GM19395 (cell line): ENCODE measurements around the gene ATOSB.

Experiments used
- ATAC-seq: cut with Tn5 transposase; IDR thresholded peaks from one replicate; pipeline ENCODE4 v1.9.1; 2021; ENCODE audit warnings: mild to moderate bottlenecking, moderate library complexity; ENCODE audit not compliant: unreplicated experiment

Gene ATOSB

DNA sequence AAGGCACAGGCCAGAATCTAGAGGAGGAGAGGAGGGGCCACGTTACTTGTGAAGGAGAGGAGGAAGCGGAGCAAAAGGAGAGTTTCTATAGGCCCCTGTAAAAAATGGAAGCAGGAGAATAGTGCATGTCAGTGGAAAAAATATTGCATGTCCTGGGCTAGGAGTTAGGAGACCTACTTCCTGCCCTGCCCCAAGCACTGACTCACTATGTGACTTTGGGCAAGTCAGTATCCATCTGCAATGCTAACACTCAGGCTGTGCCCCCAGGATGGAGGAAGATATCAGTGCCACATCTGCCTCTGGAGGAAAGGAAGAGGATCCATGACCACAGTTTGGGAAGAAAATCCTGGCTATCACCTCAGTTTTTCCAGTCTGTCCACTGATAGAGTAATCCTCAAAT is 26.2 kb downstream of the ATOSB start:
- no peak for ATAC-seq

DNA sequence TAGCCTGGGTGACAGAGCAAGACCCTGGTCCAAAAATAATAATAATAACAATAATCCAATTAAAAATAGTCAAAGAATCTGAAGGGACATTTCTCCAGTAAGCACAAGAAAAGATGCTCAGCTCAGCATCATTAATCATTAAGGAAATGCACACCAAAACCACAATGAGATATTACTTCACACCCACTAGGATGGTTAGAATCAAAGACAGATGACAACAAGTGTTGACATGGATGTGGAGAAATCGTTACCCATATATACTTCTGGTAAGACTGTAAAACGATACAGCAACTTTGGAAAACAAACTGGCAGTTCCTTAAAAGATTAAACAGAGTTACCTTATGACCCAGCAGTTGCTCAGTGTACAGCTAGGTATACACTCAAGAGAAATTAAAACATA is 30.6 kb downstream of the ATOSB start:
- ATAC-seq = no peak

DNA sequence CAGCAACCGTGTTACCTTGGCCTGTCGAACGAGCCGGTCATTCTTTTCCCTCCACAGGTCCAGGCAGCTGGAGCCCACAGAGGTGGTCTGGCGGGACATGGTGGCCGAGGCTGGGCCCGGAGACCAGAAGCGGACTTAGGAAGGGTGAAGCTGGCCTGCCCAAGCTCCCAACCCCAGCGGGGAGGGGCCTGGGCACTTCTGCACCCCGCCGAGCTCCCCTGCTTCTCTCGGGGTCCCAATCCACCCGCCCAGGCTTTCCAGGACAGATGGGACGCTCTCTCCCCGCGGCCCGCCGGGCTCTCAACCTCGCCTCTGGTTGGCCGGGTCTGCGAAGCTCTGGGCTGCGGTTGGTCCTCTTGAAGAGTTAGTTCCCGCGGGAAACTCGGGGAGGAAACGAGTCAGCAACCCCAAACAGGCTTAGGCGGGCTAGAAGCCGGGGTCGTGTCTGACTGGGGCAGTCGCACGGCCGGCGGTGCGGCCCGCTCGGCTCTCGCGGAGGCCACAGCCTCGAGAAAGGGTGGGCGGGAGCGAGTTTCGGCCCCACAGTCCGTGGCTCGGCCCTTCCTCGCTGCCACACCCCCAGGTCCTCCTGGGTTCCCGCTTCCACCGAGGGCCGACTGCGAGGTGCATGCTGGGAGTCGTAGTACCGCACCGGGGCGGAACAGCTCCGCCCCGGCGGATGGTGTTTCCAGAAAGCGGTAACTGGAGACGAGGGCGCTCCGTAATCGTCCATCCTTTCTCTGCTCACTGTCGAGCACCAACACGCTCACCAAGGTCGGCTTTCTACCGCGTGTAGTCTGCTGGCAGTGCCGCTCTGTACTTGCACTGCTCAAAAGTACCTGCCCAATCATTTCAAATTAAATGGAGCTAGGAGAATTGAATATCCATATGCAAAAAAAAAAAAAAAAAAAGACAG is 36.0 kb downstream of the ATOSB start, which contains the start of gene FANCG:
TSS of gene FANCG (minus strand) at position 517 of the 916 bp plus-strand sequence. CDS start at position 99, 418 bp downstream.
- peak; percentile 87 for ATAC-seq

DNA sequence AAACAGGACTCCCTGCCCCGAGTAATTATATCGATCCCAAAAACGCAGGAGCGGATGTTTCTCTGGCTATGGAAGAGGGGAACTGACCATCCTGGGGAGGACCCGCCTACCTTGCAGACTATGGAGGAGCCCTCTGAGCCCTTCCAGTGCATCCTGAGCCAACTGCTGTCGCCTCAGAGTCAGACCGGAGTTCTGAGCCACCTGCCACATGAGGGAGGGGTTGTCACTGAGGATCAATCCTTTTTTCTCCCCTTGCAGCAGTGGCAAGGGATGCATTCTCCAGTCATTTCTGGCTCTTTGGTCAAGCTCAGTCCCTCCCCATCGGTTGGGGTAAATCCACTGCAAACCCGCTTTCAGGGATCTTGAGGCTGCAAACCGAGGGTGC is 36.6 kb downstream of the ATOSB start:
- ATAC-seq = peak; percentile 3

DNA sequence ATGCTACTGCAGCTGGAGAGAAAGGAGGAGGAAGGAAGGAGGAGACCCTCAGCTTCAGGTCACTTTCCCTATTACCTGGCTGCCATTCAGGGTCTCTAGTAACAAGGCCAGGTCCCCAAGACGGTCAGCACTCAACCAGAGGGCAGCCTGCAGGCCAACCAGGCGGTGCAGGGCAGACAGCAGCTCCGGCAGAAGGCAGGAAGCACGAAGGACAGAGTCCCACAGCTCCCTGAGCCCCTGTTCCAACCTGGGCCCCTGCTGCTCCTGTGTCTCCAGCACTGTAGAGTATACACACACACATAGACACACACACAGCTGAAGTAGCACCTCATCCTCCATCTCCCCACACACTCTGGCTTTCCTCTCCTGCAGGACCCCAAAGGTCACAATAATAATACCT is 37.6 kb downstream of the ATOSB start:
- no peak for ATAC-seq

DNA sequence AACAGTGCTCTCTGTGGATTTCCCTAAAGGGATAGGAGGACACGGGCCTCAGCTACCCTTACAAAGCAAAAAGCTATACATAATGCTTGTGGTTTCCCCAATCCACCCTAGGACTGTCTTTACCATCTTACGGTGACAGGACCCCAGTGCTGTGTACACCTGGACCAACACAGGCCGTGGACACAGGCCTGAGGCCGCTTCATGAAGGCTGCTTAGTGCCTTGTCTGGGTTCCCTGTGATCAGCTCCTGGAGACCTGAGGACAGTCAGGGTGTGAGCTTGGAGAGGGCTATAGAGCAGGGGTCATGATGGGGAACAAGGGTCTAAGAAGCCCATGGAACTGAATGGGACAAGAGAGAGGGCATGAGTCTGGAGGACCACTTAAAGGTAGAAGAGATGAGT is 38.8 kb downstream of the ATOSB start:
- no peak for ATAC-seq

DNA sequence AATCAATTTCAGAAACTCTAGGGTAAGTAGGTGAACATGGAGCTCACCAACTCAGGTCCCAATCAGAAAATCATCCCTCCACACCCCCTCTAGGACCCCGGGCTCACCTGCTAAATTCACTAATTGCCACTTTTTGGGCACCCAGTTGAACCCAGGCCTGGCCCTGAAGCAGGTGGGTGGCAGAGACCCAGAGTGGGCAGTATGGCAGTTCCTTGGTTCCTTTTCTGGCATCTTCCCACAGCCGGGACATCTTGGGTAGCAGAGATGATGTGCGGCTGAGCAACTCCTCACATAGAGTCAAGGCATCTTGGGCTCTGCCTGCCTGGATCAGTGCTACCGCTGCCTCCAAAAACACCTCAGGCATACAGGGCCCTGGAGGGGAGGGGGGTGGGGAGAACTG is 40.3 kb downstream of the ATOSB start:
- no peak for ATAC-seq

DNA sequence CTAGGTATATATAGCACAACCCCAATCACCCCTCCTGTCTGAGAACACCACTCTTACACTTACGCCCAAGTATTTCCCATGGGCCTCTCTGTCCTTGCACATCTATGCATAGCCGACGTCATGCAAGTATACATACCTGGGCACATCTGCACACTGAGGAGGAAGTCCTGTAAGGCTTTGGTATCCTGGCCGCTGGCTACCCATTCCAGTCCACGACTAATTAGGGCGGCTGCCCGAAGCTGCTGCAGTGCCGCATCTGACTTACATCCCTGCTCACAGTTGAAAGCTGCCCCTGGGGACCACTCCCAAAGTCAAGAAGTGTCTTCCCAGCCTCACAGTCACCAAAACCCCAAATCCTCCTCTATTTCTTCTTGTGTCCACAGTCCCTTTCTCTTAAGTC is 40.9 kb downstream of the ATOSB start:
- ATAC-seq = no peak

DNA sequence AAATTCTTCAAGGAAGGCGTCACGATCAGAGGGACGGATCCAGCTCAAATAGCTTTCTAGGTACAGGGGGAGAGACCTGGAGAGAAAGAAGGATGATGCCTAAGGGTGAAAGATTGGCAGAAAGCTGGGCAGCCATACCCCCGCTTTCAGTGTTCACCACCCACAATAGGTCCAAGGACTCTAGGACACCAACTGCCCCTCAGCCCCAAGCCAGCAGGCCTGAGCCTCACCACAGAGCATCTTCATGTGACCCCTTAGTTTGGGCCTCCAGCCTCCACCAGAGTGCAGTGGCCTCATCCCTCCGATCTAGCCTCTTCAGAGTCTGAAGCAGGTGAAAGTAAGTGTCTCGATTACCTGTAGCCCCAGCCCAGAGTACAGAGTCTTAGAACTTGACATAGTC is 41.5 kb downstream of the ATOSB start:
- ATAC-seq = no peak

DNA sequence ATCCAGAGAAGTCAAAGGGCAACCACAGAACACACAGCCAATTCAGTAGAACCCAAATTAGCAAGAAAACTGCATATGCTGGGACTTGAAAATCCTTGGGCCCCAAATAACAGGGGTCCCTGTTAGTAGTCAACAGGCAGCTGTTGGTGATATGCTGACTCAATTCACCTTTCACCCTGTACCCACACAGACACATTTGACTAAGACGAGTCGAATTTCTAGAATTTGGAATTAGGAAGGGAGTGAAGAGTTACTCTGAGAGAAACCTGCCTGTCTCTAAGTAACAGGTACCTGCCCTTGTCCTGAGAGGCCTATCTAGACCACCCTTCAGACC is 42.4 kb downstream of the ATOSB start:
- ATAC-seq = no peak

DNA sequence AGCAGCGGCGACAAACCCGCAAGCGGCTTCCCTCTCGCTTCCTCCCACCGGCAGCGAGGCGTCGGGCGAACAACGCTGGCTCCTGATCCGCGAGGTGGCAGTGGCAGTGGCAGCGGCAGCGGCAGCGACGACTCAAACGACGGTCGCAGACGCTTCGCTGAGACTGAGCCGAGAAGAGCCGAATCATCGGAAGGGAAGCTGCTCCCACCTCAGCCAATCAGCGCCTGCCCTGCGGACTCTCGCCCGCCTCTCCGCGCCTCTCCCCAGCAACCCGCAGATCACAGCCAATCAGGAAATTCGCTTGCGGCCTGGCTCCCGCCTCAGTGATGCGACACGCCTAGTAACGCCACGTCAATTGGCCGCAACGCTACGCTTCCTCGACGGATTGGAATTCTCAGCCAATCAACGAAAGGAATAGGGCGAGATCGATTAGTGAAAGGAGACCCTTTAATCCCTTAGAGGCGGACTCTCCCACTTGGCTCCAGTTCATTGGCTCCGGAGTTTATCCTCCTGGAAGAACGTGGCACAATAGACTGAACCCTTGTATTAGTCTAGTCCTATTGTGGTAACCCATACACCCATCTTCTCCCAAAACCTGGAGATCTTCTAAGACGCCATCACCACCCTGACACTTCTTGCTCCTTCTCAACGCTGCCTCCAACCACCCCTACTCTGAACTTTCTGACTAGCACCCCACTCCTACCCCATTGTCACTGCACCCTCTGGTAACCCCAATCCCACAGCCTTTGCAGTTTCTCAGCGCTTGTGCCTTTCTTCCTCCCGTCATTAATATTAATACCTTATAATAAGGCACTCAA is 43.0 kb downstream of the ATOSB start, which contains the start of gene VCP:
TSS of gene VCP (minus strand) at position 165 of the 818 bp plus-strand sequence. CDS start 272 bp downstream, outside the sequence.
- ATAC-seq = peak; percentile 86

DNA sequence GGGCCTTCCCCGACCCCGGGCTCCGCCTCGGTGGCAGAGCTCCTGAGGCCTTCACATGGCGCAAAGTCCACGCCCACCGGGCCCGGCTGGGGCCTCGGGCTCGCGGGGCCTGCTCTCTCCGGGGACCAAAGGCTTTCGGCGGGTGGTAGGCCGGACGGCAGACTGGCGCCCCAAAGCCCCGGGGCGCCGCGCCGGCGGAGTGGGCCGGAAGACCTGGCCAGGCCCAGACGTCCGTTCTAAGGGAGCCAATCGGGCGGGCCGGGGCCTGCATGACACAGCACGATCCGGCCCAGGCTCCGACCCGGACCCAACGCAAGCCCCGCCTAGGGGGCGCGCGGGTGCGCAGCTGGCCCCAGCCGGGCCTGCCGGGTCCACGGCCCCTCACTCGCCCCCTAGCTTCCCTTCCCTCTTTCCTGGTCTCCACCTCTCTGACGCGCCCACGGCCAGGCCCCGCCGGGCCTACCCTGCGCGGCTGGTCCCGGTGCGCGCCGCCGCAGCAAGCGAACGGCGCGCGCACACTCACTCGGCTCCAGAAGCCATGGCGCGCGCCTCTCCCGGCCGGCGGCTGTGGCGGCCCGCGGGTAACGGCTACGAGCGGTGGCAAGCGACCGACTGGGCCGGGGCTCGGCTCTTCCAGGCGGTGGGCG is 43.7 kb downstream of the ATOSB start:
- peak; percentile 59 for ATAC-seq

DNA sequence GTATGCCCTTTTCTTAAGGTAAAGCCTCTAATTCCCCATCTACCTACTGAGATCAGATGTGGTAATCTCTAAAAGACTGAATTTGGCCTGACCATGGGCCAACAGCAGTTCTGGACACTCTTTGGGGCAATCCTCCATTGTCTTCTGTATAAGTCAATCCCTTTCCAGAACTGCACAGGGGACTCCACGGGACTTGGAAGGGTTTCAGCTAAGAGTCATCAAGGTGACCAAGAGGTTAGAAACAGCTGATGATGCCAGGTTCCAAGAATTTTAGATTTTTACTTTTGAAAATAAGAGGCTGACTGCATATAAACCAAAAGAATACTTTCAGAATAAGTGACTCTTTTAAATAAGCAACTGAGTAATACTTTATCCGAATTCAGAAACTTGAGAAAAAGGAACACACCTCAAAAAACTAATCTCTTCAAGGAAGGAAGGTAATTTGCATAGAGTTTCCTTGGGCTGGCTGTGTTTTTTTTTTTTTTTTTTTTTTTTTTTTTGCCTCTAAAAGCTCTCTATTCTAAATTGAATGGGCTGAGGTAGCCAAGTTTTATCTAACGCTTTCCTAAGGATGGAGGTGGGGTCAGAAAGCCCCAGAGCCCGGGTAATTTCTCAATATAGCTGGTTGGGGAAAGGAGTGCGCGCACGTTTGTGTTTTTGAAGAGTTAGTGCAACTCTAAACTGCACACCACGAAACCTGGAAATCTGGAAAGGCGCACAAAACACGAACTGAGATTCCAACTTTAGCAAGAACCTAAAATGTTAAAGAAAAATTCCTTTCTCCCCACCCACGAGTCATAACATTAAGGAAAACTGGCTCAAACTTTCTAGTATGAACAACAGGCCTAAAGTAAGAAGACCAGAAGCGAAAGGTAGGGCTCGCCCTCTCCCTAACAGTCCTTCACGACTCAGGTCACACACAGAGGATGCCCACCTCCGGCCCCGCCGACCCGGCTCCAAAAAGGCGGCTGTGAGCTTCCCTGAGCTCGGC is 44.5 kb downstream of the ATOSB start:
- ATAC-seq = no peak

DNA sequence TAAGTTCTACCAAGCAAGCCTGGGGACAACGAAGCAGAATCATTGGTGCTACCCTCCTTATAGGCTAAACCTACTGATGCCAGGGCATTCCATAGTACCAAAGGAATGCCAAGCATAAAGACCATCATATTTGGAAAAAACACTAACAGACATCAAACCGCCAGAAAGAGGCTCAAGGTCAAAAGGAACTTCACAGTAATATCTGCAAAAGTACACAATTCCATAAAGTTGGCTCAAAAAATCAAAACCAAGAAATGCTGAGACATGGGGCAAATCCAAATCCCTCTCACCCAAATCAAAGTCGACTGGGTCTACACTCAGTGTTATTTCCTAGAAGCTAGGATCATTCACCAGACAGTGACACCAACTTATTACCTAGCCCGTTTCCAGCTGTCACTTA is 46.6 kb downstream of the ATOSB start:
- ATAC-seq = no peak

DNA sequence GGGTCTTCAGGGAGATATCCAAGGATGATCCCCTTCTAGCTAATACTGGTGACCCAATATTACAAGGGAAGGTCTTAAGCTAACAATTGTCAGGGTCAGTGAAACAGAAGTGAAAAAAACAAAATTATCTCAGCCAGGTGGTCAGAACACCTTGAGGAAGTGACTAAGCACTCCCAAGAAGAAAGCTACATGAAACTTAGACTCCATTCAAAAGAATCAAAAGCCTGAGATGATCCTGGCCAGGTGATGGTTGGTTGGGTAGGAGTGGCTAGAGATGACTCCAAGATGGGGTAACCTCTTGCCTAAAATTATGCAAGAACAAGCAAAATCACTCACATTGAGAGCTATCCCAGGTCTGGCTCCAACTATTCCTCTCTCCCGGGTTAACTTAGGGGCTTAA is 48.6 kb downstream of the ATOSB start:
- ATAC-seq = no peak

DNA sequence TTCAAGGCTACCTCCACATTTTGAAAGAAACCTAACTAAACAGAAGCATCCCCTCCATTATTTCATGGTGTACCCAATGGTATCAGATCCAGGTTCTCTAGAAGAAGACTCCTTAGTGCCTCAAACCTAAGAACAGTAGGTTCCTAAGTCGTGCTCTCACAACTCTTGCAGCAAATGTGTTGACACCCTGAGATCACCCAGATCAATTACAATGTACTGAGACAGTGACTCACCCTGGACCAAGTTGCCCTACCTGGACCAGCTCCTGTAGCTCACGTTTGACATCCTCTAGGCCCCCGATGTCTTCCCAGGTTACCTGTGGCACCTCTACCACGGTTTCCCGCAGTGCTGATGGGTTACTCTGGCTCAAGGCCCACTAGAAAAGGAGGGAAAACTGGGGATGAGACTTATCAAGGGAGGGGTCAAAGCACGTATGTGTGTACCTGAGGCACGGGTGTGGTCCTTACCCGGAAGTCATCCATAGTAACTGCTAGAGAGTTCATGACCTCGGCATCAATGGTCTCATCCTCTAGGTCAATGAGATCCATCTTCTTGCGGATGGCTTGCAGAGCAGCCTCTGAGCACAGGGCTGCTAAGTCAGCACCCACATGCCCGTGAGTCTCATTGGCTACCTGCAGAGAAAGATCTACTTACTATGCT is 55.0 kb downstream of the ATOSB start:
- no peak for ATAC-seq

DNA sequence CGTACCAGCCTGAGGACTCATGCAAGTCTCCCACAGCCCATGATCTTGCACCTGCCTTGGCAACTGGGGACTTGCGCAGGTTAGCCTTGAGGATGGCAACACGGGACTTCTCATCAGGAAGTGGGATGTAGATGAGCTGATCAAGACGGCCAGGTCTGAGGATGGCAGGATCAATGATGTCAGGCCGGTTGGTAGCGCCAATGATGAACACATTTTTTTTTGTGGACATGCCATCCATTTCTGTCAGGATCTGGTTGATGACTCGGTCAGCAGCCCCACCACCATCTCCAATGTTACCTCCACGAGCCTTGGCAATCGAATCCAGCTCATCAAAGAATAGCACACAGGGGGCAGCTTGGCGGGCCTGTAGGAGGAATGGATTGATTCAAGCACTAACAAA is 56.2 kb downstream of the ATOSB start:
- no peak for ATAC-seq

DNA sequence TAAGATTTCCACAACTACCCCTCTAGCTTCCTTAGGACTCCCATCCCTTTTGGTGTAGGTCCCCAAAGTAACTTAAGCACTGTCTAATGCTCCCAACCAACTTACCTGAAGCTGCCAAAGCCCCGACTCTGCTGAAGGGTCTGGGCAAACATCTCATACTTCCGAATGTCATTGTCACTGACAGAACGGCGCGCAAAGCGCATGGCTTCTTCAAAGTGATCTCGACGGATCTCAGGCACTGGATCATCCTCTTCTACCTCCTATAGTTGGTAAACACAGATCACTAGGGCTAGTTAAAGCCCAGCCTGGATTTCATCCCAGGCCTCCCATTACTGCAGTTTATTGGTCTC is 58.4 kb downstream of the ATOSB start:
- no peak for ATAC-seq

DNA sequence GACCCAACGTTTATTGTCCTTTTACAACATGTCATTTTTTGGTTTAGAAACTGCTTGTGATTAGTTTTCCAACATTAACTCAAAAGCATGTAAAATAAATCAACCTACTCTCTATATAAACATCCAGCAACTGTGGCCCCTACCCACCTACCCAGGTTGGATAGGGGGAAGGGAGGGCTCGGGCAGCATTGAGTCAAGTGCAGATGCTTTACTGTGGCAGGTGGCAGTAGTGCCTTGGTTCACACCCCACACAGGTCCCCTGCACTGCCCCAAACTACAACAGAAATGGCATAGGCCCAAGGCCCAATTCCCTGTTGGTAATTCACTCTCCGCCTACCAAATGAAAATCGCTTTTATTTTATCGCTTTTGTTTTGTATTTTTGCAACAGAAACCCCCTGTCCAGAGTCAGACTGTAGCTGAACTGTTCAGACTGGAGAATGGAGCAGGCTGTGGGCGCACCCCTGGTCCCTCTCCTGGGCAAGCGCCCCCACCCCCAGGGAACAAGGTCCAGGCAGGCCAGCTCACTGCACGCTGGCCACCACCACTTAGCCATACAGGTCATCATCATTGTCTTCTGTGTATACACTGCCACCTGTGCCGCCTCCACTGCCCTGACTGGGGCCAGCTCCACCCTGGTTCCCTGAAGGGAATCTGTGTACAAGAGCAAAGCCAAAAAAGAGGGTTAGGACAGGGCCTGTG is 58.9 kb downstream of the ATOSB start:
- ATAC-seq = no peak
